HepG2 (cell line): ENCODE results near the gene PIP5KL1. TPM values are rescaled to one million over a fixed set of nuclear protein-coding genes. Genes with fewer than 3 reads are reported as not detected.

ENCODE experiments used
- ARID2 ChIP-seq: sonication (generic); formaldehyde crosslinking; IDR thresholded peaks from 2 replicates; pipeline ENCODE4 v1.8.1; 2022; ENCODE audit warnings: mild to moderate bottlenecking, missing genetic modification reagents, borderline replicate concordance
- BORCS8-MEF2B ChIP-seq: sonication (generic); formaldehyde crosslinking; IDR thresholded peaks from 2 replicates; pipeline ENCODE4 v1.8.0; 2022; ENCODE audit warnings: mild to moderate bottlenecking, missing genetic modification reagents
- EZH2 ChIP-seq: conservative IDR thresholded peaks from 2 replicates; pipeline ENCODE4 v1.6.1; 2012; ENCODE audit warnings: mild to moderate bottlenecking, low read depth, low read length, moderate library complexity
- FOXK1 ChIP-seq: sonication (generic); formaldehyde crosslinking; IDR thresholded peaks from 2 replicates; pipeline ENCODE4 v1.4.0; 2020; ENCODE audit warnings: low read depth, missing genetic modification reagents, borderline replicate concordance
- GATAD2A ChIP-seq: IDR thresholded peaks from 2 replicates; pipeline ENCODE4 v1.6.1; 2016
- MAF1 ChIP-seq: sonication (generic); formaldehyde crosslinking; IDR thresholded peaks from 2 replicates; pipeline ENCODE4 v1.5.0; 2020; ENCODE audit warnings: missing genetic modification reagents, borderline replicate concordance
- MED13 ChIP-seq: sonication (generic); formaldehyde crosslinking; IDR thresholded peaks from 2 replicates; pipeline ENCODE4 v1.5.0; 2020; ENCODE audit warnings: missing genetic modification reagents
- NCOA5 ChIP-seq: sonication (generic); formaldehyde crosslinking; IDR thresholded peaks from 2 replicates; pipeline ENCODE4 v1.4.0; 2020; ENCODE audit warnings: missing genetic modification reagents
- NFYC ChIP-seq: IDR thresholded peaks from 2 replicates; pipeline ENCODE4 v1.6.1; 2016; ENCODE audit warnings: missing genetic modification reagents, missing compliant biosample characterization
- SYNCRIP ChIP-seq: fragments of 200-400 bp; formaldehyde crosslinking; IDR thresholded peaks from 2 replicates; pipeline ENCODE4 v1.6.1; 2018; ENCODE audit warnings: mild to moderate bottlenecking, low read depth, low read length; ENCODE audit not compliant: insufficient read depth
- ZKSCAN5 ChIP-seq: sonication (generic); formaldehyde crosslinking; IDR thresholded peaks from 2 replicates; pipeline ENCODE4 v1.5.1; 2020; ENCODE audit warnings: mild to moderate bottlenecking, missing genetic modification reagents
- ZNF337 ChIP-seq: sonication (generic); formaldehyde crosslinking; IDR thresholded peaks from 2 replicates; pipeline ENCODE4 v1.5.1; 2020; ENCODE audit warnings: missing genetic modification reagents, low read depth, mild to moderate bottlenecking, borderline replicate concordance
- ZNF558 ChIP-seq: sonication (generic); formaldehyde crosslinking; IDR thresholded peaks from 2 replicates; pipeline ENCODE4 v1.9.0; 2022; ENCODE audit warnings: mild to moderate bottlenecking, missing genetic modification reagents, borderline replicate concordance
- polyA plus RNA-seq, 8 experiments: library from polyadenylated mRNA; depleted of rRNA in 3 of 8; stranded (reverse) in 7 of 8; unstranded in 1 of 8; fragments of >200 nt; fragmentation: Illumina TruSeq in 4 of 8; extraction: Trizol in 4 of 8; gene quantifications; 2 replicates each; pipeline versions ENCODE4 v1.2.1 to v1.2.3, GENCODE V29; 2011 to 2016; ENCODE audit warnings: low read depth in 4 of 8, missing spikeins in 1 of 8, mixed read lengths in 1 of 8; ENCODE audit not compliant: insufficient read depth in 1 of 8
- total RNA-seq, 5 experiments: library from RNA; depleted of rRNA; stranded (reverse); fragments of >200 nt; fragmentation: Illumina TruSeq; extraction: Trizol; gene quantifications; 2 replicates each; pipeline ENCODE4 v1.2.3, GENCODE V29; 2016; ENCODE audit warnings: low read depth in 1 of 5
- TF ChIP-seq, protein P1 (sequence below): IDR thresholded peaks from 2 replicates; pipeline ENCODE4 v1.6.1; 2016; ENCODE audit warnings: missing compliant biosample characterization, missing genetic modification reagents, borderline replicate concordance
- TF ChIP-seq, protein P2 (sequence below): sonication (generic); formaldehyde crosslinking; IDR thresholded peaks from 2 replicates; pipeline ENCODE4 v1.4.0; 2020; ENCODE audit warnings: missing genetic modification reagents, borderline replicate concordance
- TF ChIP-seq, protein P3 (sequence below): sonication (generic); formaldehyde crosslinking; IDR thresholded peaks from 2 replicates; pipeline ENCODE4 v1.4.0; 2020; ENCODE audit warnings: mild to moderate bottlenecking, missing genetic modification reagents
- TF ChIP-seq, protein P4 (sequence below): IDR thresholded peaks from 2 replicates; pipeline ENCODE4 v1.6.1; 2016; ENCODE audit warnings: missing genetic modification reagents, missing compliant biosample characterization
- TF ChIP-seq, protein P5 (sequence below): sonication (generic); formaldehyde crosslinking; IDR thresholded peaks from 2 replicates; pipeline ENCODE4 v1.4.0; 2020; ENCODE audit warnings: missing genetic modification reagents

The PIP5KL1 gene
- total and polyA plus RNA-seq, 2 of the 13 experiments (the other 11 are each of a cell fraction or from before 2014, with no cell fraction given) = 0.20 to 0.49 TPM

DNA sequence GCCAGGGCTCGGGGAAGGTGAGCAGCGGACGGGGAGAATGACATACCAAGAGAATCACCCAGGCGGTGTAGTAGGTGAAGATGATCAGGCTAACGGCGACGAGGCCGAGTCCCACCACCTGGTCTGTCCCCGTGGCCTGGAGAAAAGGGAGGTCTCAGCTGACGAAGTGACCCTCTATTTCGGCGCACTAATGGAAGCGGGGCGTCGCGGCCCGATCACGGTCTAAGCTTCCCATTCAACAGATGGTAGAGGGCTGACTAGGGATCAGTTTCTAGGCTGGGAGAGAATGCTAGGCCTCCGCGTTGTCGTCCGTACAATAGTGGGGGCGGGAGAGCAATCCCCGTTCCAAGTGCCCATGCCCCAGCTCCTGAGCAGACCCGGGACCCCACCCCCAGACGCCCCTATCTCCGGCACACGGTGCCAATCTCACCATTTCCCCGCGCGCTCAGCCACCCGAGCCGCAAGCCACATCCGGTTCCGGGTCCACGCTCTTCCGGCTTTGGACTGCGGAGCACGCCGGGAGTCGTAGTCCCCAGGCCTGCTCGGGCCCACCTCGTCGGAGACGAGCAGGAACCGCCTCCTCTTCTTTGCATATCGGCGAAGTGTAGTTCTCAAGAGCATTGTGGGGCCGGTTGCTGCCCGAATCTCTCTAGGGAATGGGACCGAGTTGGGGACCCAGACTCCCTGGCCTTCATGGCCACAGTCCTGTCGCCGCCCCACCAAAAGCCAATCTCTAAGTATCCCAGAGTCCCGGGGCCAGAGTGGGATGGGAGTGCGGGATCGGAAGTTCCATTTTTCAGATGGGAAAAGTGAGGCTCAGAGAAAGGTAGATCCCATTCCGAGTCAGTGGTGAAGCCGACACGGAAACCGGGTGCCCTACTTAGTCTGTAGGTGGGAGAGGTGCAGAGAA, 7.1 kb upstream of the PIP5KL1 start, which contains the start of gene DPM2 (continued):
- TF ChIP-seq, protein P1, sequence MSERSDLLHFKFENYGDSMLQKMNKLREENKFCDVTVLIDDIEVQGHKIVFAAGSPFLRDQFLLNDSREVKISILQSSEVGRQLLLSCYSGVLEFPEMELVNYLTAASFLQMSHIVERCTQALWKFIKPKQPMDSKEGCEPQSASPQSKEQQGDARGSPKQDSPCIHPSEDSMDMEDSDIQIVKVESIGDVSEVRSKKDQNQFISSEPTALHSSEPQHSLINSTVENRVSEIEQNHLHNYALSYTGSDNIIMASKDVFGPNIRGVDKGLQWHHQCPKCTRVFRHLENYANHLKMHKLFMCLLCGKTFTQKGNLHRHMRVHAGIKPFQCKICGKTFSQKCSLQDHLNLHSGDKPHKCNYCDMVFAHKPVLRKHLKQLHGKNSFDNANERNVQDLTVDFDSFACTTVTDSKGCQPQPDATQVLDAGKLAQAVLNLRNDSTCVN = no peak; the same call in 1 of the 2 replicates
- no peak for TF ChIP-seq ZKSCAN5 (CRISPR knock-in tag)
- TF ChIP-seq ZNF337 (CRISPR knock-in tag) = peak; percentile 36; the same call in 1 of the 2 replicates
- TF ChIP-seq, protein P2, sequence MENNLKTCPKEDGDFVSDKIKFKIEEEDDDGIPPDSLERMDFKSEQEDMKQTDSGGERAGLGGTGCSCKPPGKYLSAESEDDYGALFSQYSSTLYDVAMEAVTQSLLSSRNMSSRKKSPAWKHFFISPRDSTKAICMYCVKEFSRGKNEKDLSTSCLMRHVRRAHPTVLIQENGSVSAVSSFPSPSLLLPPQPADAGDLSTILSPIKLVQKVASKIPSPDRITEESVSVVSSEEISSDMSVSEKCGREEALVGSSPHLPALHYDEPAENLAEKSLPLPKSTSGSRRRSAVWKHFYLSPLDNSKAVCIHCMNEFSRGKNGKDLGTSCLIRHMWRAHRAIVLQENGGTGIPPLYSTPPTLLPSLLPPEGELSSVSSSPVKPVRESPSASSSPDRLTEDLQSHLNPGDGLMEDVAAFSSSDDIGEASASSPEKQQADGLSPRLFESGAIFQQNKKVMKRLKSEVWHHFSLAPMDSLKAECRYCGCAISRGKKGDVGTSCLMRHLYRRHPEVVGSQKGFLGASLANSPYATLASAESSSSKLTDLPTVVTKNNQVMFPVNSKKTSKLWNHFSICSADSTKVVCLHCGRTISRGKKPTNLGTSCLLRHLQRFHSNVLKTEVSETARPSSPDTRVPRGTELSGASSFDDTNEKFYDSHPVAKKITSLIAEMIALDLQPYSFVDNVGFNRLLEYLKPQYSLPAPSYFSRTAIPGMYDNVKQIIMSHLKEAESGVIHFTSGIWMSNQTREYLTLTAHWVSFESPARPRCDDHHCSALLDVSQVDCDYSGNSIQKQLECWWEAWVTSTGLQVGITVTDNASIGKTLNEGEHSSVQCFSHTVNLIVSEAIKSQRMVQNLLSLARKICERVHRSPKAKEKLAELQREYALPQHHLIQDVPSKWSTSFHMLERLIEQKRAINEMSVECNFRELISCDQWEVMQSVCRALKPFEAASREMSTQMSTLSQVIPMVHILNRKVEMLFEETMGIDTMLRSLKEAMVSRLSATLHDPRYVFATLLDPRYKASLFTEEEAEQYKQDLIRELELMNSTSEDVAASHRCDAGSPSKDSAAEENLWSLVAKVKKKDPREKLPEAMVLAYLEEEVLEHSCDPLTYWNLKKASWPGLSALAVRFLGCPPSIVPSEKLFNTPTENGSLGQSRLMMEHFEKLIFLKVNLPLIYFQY (CRISPR knock-in tag) = no peak; the same call in 1 of the 2 replicates
- TF ChIP-seq, protein P3, sequence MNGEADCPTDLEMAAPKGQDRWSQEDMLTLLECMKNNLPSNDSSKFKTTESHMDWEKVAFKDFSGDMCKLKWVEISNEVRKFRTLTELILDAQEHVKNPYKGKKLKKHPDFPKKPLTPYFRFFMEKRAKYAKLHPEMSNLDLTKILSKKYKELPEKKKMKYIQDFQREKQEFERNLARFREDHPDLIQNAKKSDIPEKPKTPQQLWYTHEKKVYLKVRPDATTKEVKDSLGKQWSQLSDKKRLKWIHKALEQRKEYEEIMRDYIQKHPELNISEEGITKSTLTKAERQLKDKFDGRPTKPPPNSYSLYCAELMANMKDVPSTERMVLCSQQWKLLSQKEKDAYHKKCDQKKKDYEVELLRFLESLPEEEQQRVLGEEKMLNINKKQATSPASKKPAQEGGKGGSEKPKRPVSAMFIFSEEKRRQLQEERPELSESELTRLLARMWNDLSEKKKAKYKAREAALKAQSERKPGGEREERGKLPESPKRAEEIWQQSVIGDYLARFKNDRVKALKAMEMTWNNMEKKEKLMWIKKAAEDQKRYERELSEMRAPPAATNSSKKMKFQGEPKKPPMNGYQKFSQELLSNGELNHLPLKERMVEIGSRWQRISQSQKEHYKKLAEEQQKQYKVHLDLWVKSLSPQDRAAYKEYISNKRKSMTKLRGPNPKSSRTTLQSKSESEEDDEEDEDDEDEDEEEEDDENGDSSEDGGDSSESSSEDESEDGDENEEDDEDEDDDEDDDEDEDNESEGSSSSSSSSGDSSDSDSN (CRISPR knock-in tag) = peak; percentile 20; the same call in 1 of the 2 replicates
- TF ChIP-seq GATAD2A (CRISPR knock-in tag) = peak; percentile 38
- TF ChIP-seq MAF1 (CRISPR knock-in tag) = no peak
- peak; percentile 32; the same call in 1 of the 2 replicates for TF ChIP-seq FOXK1 (CRISPR knock-in tag)
- TF ChIP-seq ZNF558 (CRISPR knock-in tag) = no peak
- TF ChIP-seq, protein P4, sequence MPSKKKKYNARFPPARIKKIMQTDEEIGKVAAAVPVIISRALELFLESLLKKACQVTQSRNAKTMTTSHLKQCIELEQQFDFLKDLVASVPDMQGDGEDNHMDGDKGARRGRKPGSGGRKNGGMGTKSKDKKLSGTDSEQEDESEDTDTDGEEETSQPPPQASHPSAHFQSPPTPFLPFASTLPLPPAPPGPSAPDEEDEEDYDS (CRISPR knock-in tag) = no peak; the same call in 1 of the 2 replicates
- TF ChIP-seq SYNCRIP = no peak
- TF ChIP-seq EZH2 = no peak
- no peak for TF ChIP-seq NCOA5 (CRISPR knock-in tag)
- no peak for TF ChIP-seq ARID2 (CRISPR knock-in tag)
- TF ChIP-seq NFYC (CRISPR knock-in tag) = no peak; the same call in 1 of the 2 replicates
- no peak for TF ChIP-seq MED13
- TF ChIP-seq BORCS8-MEF2B = no peak
- TF ChIP-seq, protein P5, sequence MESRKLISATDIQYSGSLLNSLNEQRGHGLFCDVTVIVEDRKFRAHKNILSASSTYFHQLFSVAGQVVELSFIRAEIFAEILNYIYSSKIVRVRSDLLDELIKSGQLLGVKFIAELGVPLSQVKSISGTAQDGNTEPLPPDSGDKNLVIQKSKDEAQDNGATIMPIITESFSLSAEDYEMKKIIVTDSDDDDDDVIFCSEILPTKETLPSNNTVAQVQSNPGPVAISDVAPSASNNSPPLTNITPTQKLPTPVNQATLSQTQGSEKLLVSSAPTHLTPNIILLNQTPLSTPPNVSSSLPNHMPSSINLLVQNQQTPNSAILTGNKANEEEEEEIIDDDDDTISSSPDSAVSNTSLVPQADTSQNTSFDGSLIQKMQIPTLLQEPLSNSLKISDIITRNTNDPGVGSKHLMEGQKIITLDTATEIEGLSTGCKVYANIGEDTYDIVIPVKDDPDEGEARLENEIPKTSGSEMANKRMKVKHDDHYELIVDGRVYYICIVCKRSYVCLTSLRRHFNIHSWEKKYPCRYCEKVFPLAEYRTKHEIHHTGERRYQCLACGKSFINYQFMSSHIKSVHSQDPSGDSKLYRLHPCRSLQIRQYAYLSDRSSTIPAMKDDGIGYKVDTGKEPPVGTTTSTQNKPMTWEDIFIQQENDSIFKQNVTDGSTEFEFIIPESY = no peak
